ENCODE data around the gene TRIP13.
"Not testable (repeated sequence)": the region's sequence is repeated elsewhere in the genome, so short reads cannot be mapped to it uniquely, and the experiment has no call there.

The TRIP13 gene, protein sequence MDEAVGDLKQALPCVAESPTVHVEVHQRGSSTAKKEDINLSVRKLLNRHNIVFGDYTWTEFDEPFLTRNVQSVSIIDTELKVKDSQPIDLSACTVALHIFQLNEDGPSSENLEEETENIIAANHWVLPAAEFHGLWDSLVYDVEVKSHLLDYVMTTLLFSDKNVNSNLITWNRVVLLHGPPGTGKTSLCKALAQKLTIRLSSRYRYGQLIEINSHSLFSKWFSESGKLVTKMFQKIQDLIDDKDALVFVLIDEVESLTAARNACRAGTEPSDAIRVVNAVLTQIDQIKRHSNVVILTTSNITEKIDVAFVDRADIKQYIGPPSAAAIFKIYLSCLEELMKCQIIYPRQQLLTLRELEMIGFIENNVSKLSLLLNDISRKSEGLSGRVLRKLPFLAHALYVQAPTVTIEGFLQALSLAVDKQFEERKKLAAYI

DNA sequence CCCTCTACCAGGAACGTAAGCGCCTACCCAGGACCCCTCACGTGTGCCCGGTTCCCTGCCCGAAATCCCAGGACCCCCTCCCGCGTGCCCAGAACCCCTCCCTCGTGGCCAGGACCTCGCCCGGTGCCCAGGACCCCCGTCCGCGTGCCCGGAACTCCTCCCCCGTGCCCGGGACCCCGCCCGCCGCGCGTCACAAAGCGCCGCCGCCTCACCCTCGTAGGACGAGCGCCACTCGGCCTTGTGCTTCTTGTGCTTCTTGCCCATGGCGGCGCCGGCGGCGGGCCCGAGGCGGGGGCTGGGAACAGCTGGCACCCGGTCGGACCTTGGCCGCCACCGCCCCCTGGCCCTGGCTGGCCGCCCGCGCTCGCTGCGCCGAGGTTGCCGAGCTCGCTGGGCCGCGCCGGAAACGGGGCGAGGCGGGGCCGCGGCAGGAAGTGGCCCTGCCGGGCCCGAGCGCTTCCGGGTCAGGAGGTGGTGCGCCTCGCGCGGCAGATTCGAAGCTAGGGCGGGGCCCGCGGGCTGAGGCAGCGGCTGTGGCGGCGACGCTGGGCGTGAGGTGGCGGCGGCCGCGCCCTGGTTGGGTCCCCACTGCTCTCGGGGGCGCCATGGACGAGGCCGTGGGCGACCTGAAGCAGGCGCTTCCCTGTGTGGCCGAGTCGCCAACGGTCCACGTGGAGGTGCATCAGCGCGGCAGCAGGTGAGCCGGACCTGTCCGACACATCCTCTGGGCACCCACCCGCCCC lies at the start of gene TRIP13, which contains the start of gene BRD9:
TSS of gene TRIP13 (plus strand) at position 491 of the 743 bp plus-strand sequence. CDS start at position 606, 115 bp downstream.
TSS of gene BRD9 (minus strand) at position 408 of the 743 bp plus-strand sequence. CDS start at position 264, 144 bp downstream.
- peak within 1 kb of the TSS; percentile 98 for H3K4me3 ChIP-seq (ENCODE audit: low read length)
- H3K9me3 ChIP-seq (ENCODE audit: low read length): no peaks in the 10 kb centered on the region
- no peaks in the 10 kb centered on the region for H3K27me3 ChIP-seq (ENCODE audit: insufficient read depth, low read length)
- peaks cover 56% of the 10 kb centered on the region for H3K36me3 ChIP-seq (ENCODE audit: insufficient read depth, low read length)
- H2AFZ ChIP-seq (ENCODE audit: low read depth, low read length): peak within 1 kb of the TSS; percentile 91
- peaks cover 22% of the 10 kb centered on the region for H3K4me1 ChIP-seq (ENCODE audit: insufficient read depth, low read length)

DNA sequence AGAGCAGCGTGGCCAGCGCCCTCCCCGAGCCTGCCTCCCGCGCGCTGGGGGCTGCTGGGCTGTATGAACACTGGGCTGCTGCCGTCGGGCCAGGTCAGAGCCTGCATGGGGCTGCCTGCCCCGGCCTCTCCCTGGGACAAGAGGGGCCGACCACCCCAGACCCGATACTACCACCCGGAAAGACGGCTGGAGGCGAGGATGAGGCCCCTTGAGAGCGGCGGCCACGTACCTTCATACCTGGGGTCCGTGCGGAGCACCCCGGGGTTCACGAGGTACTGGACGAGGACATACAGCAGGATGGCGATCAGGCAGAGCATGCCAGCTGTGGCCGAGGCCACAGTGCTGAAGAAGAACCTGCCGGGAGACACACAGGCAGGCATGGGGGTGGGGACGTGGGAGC lies 49.3 kb upstream of the TRIP13 start:
- H3K36me3 ChIP-seq (ENCODE audit: insufficient read depth, low read length): peaks cover 10% of the 10 kb centered on the region
- H3K4me1 ChIP-seq (ENCODE audit: insufficient read depth, low read length); H3K9me3 ChIP-seq (ENCODE audit: low read length); H3K4me3 ChIP-seq (ENCODE audit: low read length); H3K27me3 ChIP-seq (ENCODE audit: insufficient read depth, low read length); H2AFZ ChIP-seq (ENCODE audit: low read depth, low read length): not testable (repeated sequence)

DNA sequence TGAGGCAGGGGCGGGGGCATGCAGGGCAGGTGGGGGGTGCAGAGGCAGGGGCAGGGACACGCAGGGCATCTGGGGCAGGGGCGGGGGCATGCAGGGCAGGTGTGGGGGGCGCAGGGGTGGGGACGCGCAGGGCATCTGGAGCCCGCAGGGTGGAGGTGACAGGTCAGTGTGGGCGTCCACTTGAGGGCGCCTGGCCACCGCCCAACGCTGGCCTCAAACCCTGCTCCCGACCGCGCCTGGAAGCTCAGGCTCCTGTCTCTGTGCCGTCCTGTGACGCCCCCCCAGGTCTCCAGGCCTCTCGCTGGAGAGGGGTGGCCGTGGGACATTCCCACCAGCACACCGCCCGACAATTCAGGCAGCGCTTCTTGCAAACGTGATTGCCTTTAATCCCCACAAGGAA lies 48.8 kb upstream of the TRIP13 start:
- not testable (repeated sequence) for H3K4me3 ChIP-seq (ENCODE audit: low read length); H3K4me1 ChIP-seq (ENCODE audit: insufficient read depth, low read length); H2AFZ ChIP-seq (ENCODE audit: low read depth, low read length); H3K9me3 ChIP-seq (ENCODE audit: low read length); H3K27me3 ChIP-seq (ENCODE audit: insufficient read depth, low read length)
- peaks cover 10% of the 10 kb centered on the region for H3K36me3 ChIP-seq (ENCODE audit: insufficient read depth, low read length)

DNA sequence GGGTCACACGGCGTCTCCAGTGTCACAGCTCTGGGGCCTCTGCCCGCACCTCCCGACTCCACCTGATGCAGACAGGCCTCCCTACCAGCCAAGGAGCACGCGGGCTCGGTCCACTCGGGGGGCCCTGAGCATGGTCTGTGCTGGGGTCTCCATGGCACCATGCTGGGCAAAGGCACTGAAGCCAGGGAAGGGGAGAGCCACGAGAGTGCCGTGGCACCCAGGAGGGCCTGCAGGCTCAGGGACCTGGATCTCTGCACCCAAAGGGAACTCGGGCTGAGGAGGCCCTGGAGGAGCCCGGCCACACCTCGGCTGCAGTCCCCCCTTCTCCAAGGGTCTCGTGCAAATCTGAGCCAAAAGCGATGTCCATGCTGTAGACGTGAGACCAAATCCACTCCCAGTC lies 48.3 kb upstream of the TRIP13 start:
- H3K9me3 ChIP-seq (ENCODE audit: low read length); H3K4me3 ChIP-seq (ENCODE audit: low read length); H2AFZ ChIP-seq (ENCODE audit: low read depth, low read length); H3K4me1 ChIP-seq (ENCODE audit: insufficient read depth, low read length); H3K27me3 ChIP-seq (ENCODE audit: insufficient read depth, low read length): not testable (repeated sequence)
- peaks cover 10% of the 10 kb centered on the region for H3K36me3 ChIP-seq (ENCODE audit: insufficient read depth, low read length)

DNA sequence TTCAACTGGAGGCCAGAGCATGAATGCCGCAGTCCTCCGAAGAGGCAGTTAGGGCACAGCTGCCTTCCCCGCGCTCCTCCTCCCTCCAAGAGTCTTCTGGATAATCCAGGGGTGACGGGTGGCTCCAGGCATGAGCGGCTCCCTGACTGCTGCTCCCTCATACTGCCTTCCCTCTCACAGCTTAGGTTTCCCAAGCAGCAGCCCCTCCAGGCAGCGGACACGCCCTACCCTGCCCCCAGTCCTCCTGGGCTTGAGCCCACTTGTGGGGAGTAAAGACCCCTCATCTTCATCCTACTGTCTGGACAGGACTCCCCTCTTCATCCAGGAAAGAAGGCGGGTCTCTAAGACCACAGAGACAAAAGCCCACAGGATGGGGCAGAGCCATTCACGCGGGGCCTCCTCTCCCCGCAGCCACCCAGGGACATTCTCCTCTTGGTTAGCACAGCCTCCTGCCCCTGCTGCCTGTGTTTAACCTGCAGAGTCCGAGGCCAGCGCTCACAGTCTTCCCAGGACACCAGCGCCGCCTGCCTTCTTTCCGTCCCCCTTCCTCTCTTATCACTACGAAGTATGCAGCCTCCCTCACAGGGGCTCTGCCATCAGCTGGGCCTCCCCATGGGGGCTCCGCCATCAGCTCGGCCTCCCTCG lies 47.5 kb upstream of the TRIP13 start:
- peaks cover 16% of the 10 kb centered on the region for H3K4me1 ChIP-seq (ENCODE audit: insufficient read depth, low read length)
- not testable (repeated sequence) for H3K27me3 ChIP-seq (ENCODE audit: insufficient read depth, low read length); H2AFZ ChIP-seq (ENCODE audit: low read depth, low read length); H3K4me3 ChIP-seq (ENCODE audit: low read length); H3K9me3 ChIP-seq (ENCODE audit: low read length)
- peaks cover 10% of the 10 kb centered on the region for H3K36me3 ChIP-seq (ENCODE audit: insufficient read depth, low read length)

DNA sequence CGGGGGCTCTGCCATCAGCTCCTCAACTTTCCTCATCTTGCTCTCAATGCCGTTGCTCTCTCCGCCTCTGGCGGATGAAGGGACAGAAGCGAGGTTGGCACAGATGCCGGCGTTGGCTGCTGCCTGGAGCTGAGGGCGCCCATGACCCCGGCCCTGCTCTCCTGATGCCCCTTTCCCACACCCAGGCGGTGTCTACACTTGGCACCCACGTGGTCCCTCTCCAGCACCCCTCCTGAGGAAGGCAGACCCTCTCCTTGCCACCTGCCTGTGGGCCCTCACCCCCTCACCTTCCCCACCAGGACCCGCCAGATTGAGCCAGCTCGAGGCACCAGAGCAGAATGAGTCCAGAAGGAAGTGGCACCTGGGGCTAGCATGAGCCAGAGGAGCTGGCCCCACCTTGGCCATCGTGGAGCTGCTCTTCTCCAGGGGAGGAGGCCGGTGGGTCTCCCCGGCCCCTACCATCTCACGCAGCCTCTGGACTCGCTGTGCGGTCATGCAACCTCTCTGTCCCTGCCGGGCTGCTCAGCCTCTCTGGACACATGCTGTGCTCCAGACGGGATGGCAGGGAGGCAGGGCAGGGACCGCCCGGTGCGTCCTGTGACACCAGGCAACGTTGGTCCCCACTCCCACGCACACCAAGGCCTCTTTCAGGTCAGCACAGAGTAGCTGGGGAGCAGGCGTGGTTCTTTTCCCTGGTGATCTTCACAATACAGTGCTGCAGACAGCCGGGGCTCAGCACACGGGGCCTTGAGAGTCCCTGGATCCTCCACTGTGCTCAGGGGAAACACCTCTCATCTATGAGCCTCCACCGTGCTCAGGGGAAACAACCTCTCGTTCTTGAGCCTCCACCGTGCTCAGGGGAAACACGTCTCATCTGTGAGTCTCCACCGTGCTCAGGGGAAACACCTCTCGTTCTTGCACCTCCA lies 46.7 kb upstream of the TRIP13 start:
- not testable (repeated sequence) for H3K4me3 ChIP-seq (ENCODE audit: low read length); H3K27me3 ChIP-seq (ENCODE audit: insufficient read depth, low read length); H2AFZ ChIP-seq (ENCODE audit: low read depth, low read length); H3K9me3 ChIP-seq (ENCODE audit: low read length)
- peaks cover 10% of the 10 kb centered on the region for H3K36me3 ChIP-seq (ENCODE audit: insufficient read depth, low read length)
- H3K4me1 ChIP-seq (ENCODE audit: insufficient read depth, low read length): peaks cover 24% of the 10 kb centered on the region

DNA sequence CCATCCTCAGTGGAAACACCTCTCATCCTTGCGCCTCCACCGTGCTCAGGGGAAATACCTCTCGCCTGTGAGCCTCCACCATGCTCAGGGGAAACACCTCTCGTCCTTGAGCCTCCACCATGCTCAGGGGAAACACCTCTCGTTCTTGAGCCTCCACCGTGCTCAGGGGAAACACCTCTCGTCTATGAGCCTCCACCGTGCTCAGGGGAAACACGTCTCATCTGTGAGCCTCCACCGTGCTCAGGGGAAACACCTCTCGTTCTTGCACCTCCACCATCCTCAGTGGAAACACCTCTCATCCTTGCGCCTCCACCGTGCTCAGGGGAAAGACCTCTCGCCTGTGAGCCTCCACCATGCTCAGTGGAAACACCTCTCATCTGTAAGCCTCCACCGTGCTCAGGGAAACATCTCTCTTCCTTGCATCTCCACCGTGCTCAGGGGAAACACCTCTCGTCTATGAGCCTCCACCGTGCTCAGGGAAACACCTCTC lies 46.0 kb upstream of the TRIP13 start:
- H2AFZ ChIP-seq (ENCODE audit: low read depth, low read length); H3K9me3 ChIP-seq (ENCODE audit: low read length); H3K36me3 ChIP-seq (ENCODE audit: insufficient read depth, low read length); H3K4me3 ChIP-seq (ENCODE audit: low read length); H3K27me3 ChIP-seq (ENCODE audit: insufficient read depth, low read length): not testable (repeated sequence)
- peaks cover 26% of the 10 kb centered on the region for H3K4me1 ChIP-seq (ENCODE audit: insufficient read depth, low read length)

DNA sequence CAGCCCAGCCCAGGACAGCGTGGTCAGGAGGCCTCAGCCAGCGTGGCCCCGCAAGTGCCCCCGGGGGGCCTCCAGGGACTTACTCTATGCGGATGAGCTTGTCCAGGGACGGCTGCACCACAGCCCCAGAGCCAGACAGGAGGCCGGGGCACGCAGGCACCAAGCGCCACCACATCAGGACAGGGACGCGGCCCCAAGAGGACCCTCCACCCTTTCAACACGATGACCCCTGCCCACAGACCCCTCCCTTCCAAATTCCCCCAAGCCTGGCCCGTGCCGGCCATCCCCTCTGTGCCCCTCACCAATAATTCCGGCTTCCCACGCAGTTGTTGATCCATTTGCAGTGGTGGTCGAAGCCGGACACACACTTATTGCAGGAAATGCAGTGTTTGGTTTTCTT lies 45.5 kb upstream of the TRIP13 start:
- H3K4me3 ChIP-seq (ENCODE audit: low read length); H3K9me3 ChIP-seq (ENCODE audit: low read length); H3K36me3 ChIP-seq (ENCODE audit: insufficient read depth, low read length); H2AFZ ChIP-seq (ENCODE audit: low read depth, low read length); H3K27me3 ChIP-seq (ENCODE audit: insufficient read depth, low read length): not testable (repeated sequence)
- H3K4me1 ChIP-seq (ENCODE audit: insufficient read depth, low read length): peaks cover 26% of the 10 kb centered on the region

DNA sequence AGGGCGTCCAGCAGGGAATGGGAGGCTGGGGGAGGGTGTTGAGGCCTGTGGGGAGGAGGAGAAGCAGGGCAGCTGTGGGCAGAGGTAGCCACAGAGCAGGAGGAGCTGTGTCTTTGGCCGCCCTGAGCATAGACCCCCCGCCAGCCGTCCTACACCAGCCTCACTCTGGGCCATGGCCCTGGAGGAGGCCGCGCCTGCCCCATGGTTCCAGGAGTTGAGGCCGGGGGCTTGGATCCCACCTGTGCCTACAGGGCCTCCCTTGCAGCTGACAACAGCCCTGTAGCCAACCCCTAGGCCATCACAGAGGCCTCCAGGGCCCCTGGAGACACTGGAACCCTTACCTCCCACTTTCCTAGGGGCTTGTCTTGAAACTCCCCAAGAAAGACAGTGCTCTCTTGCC lies 44.9 kb upstream of the TRIP13 start:
- H3K4me3 ChIP-seq (ENCODE audit: low read length); H3K27me3 ChIP-seq (ENCODE audit: insufficient read depth, low read length); H2AFZ ChIP-seq (ENCODE audit: low read depth, low read length); H3K9me3 ChIP-seq (ENCODE audit: low read length); H3K36me3 ChIP-seq (ENCODE audit: insufficient read depth, low read length): not testable (repeated sequence)
- peaks cover 26% of the 10 kb centered on the region for H3K4me1 ChIP-seq (ENCODE audit: insufficient read depth, low read length)

DNA sequence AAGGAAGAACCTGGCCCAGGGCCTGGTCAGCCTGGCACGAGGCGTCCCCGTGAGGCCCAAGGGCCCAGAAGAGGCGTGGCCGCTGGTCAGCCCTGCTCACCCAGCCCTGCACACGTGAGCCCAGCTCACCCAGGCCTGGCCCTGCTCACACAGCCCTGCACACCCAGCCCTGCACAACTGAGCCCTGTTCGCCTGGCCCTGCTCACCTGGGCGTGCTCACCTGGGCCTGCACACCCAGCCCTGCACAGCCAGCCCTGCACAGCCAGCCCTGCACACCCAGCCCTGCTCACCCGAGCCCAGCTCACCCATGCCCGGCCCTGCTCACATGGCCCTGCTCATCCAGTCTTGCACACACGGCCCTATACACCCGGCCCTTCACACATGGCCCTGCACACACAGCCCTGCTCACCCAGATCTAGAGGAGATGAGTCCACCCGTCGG lies 44.0 kb upstream of the TRIP13 start:
- H3K9me3 ChIP-seq (ENCODE audit: low read length): no peaks in the 10 kb centered on the region
- no peaks in the 10 kb centered on the region for H3K36me3 ChIP-seq (ENCODE audit: insufficient read depth, low read length)
- H2AFZ ChIP-seq (ENCODE audit: low read depth, low read length): no peak overlapping the region
- no peaks in the 10 kb centered on the region for H3K27me3 ChIP-seq (ENCODE audit: insufficient read depth, low read length)
- peaks cover 26% of the 10 kb centered on the region for H3K4me1 ChIP-seq (ENCODE audit: insufficient read depth, low read length)
- H3K4me3 ChIP-seq (ENCODE audit: low read length): no peak overlapping the region

DNA sequence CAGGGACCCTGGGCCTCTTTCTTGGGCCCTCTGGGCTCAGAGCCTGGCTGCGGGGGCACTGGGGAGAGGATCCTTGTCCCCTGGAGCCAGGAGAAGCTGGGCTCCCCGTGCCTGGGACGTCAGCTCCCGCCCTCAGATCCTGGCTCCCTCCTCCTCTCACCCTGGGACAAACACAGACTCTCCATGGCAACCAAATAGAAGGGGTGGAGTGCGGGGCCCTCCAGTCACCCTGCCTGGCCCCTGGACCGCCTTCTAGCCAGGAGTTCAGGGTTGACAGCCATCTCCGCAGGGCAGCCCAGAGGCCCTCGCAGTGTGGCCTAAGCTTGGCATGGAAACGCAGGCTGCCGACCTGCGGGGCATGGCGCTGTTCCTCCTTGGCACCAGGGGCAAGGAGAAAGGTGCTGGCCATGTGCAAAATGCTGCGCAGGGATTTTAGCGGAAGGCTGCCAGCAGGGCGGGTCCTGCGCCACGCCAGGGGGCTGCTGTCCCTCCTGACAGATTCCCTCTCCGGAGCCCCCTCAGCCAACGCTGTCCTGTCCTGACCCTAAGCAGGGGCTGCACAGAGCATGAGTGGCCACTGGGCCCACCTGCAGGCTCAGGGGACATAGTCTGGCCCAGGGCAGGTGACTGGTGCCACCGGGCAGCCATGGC lies 42.9 kb upstream of the TRIP13 start:
- Histone ChIP-seq H3K9me3 (ENCODE audit: low read length) (no peaks in the 10 kb centered on the region), H3K4me3 (ENCODE audit: low read length) (no peak overlapping the region), H3K36me3 (ENCODE audit: insufficient read depth, low read length) (no peaks in the 10 kb centered on the region), H2AFZ (ENCODE audit: low read depth, low read length) (no peak overlapping the region), H3K27me3 (ENCODE audit: insufficient read depth, low read length) (no peaks in the 10 kb centered on the region), H3K4me1 (ENCODE audit: insufficient read depth, low read length) (peaks cover 26% of the 10 kb centered on the region)

DNA sequence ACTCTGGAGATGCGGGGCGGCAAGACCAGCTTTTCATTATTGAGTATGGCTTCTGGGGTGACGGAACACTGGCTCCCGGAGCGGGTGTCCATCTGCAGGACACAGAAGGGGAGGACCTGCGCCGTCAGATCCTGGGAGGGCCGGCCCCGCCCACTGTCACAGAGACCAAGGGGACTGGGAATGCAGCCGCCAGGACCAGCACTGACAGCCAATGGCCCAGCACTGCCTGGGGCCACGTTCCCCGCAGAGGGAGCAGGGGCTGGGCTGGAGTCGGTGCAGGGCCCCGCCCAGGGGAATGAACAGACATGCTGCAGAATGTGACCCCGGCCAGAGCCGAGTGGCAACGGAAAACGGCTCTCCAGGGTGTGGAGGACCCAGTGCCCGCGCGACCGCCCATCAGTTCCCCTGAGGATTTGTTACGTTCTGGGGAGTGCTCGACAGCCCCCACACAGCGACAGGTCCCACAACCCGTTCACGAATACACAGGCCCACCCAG lies 42.1 kb upstream of the TRIP13 start, which contains the start of gene ZDHHC11:
TSS of gene ZDHHC11 (minus strand) at position 476 of the 496 bp plus-strand sequence. CDS start at position 92, 384 bp downstream.
- H2AFZ ChIP-seq (ENCODE audit: low read depth, low read length): no peak within 1 kb of the TSS
- no peaks in the 10 kb centered on the region for H3K9me3 ChIP-seq (ENCODE audit: low read length)
- no peak within 1 kb of the TSS for H3K4me3 ChIP-seq (ENCODE audit: low read length)
- H3K36me3 ChIP-seq (ENCODE audit: insufficient read depth, low read length): no peaks in the 10 kb centered on the region
- no peaks in the 10 kb centered on the region for H3K27me3 ChIP-seq (ENCODE audit: insufficient read depth, low read length)
- H3K4me1 ChIP-seq (ENCODE audit: insufficient read depth, low read length): peaks cover 23% of the 10 kb centered on the region
